ENCODE results near the gene MAGEA4. TPM values are rescaled to one million over a fixed set of nuclear protein-coding genes. Genes with fewer than 3 reads are reported as not detected.
A peak's percentile ranks its signal among the peaks of the same experiment; 100 is the strongest.

MAGEA4 gene
- total and polyA plus RNA-seq, 5 donors: not detected

- H3K9me3 ChIP-seq (ENCODE audit: control insufficient read depth, low read length): no peaks in the 10 kb centered on the region
- no peaks in the 10 kb centered on the region for H3K27me3 ChIP-seq (ENCODE audit: control insufficient read depth, insufficient read depth)
- H3K4me3 ChIP-seq (ENCODE audit: low read length): no peak overlapping the region
- peak in 1 of 3 donors; percentile 23 for DNase-seq
- peaks cover 2% of the 10 kb centered on the region for H3K4me1 ChIP-seq (ENCODE audit: control insufficient read depth, insufficient read depth, low read length)
- intact Hi-C loops (cut with DNase I): no loop called here
- 34% methylated on average over 4 of the region's 4 CpGs for WGBS
- no peak overlapping the region for H3K27ac ChIP-seq (ENCODE audit: low read length)
- no peak for ATAC-seq
Observed at GRCh38 chrX:151929126-151929525, 16.4 kb downstream of the MAGEA4 start.

DNA sequence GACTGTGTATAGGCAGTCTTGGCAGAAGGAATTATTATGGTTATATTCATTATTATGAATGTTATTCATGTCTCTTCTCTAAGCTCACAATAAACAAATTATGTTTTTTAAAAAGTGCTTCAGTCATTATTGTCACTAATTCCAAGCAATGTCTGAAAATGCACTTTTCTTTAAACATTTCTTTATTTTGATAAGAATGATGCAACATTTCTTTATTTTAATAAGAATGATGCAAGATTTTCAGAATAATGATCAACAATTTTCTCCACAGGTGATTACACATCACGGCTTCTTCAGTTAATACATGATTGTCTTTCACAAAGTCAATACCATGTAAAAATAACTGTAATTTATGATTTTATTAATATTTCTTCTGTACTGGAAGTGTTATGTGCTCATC, 22.7 kb downstream of the MAGEA4 start:
- 88% methylated on average over 1 of the region's 1 CpG for WGBS
- no peaks in the 10 kb centered on the region for H3K4me1 ChIP-seq (ENCODE audit: control insufficient read depth, insufficient read depth, low read length)
- no peak overlapping the region for H3K27ac ChIP-seq (ENCODE audit: low read length)
- no peak for ATAC-seq
- no peak for DNase-seq
- no peaks in the 10 kb centered on the region for H3K9me3 ChIP-seq (ENCODE audit: control insufficient read depth, low read length)
- H3K4me3 ChIP-seq (ENCODE audit: low read length): no peak overlapping the region
- intact Hi-C loops (cut with DNase I): no loop called here
- no peaks in the 10 kb centered on the region for H3K27me3 ChIP-seq (ENCODE audit: control insufficient read depth, insufficient read depth)

DNA sequence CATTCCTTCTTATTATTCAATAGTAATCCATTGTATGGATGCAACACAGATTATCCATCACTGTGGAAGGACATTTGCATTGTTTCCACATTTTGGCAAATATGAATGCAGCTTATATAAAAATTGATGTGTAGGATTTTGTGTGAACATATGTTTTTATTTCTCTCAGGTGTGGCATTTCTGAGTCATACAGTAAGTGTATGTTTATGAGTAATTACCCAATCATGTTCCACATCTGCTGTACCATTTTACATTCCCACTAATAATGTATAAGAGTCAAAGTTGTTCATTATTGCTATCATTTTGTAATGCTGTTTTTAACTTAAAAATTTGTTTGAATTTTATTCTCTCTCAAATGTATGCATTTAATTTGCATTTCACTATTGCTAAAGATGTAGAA, 25.5 kb downstream of the MAGEA4 start:
- Histone ChIP-seq H3K27ac (ENCODE audit: low read length) (no peak overlapping the region), H3K9me3 (ENCODE audit: control insufficient read depth, low read length) (no peaks in the 10 kb centered on the region), H3K4me1 (ENCODE audit: control insufficient read depth, insufficient read depth, low read length) (no peaks in the 10 kb centered on the region), H3K4me3 (ENCODE audit: low read length) (no peak overlapping the region), H3K27me3 (ENCODE audit: control insufficient read depth, insufficient read depth) (no peaks in the 10 kb centered on the region)
- DNase-seq: no peak
- no peak for ATAC-seq
- intact Hi-C loops (cut with DNase I): no loop called here

- Histone ChIP-seq H3K4me3 (ENCODE audit: low read length) (no peak overlapping the region), H3K4me1 (ENCODE audit: control insufficient read depth, insufficient read depth, low read length) (no peaks in the 10 kb centered on the region), H3K27me3 (ENCODE audit: control insufficient read depth, insufficient read depth) (no peaks in the 10 kb centered on the region), H3K9me3 (ENCODE audit: control insufficient read depth, low read length) (no peaks in the 10 kb centered on the region), H3K27ac (ENCODE audit: low read length) (no peak overlapping the region)
- DNase-seq: no peak
- ATAC-seq: no peak
- intact Hi-C loops (cut with DNase I): no loop called here
- 95% methylated on average over 15 of the region's 15 CpGs for WGBS
Observed at GRCh38 chrX:151954730-151955129, 42.0 kb downstream of the MAGEA4 start.

- Histone ChIP-seq H3K27me3 (ENCODE audit: control insufficient read depth, insufficient read depth) (no peaks in the 10 kb centered on the region), H3K4me3 (ENCODE audit: low read length) (no peak overlapping the region), H3K9me3 (ENCODE audit: control insufficient read depth, low read length) (no peaks in the 10 kb centered on the region), H3K4me1 (ENCODE audit: control insufficient read depth, insufficient read depth, low read length) (no peaks in the 10 kb centered on the region), H3K27ac (ENCODE audit: low read length) (no peak overlapping the region)
- 92% methylated on average over 4 of the region's 4 CpGs for WGBS
- no peak for DNase-seq
- intact Hi-C loops (cut with DNase I): no loop called here
- ATAC-seq: no peak
Observed at GRCh38 chrX:151958101-151958500, 45.4 kb downstream of the MAGEA4 start.

GRCh38 chrX:151962034-151962433, 49.3 kb downstream of the MAGEA4 start:
- ATAC-seq (no peak), DNase-seq (no peak)
- H3K9me3 ChIP-seq (ENCODE audit: control insufficient read depth, low read length): no peaks in the 10 kb centered on the region
- intact Hi-C loops (cut with DNase I): no loop called here
- no peaks in the 10 kb centered on the region for H3K27me3 ChIP-seq (ENCODE audit: control insufficient read depth, insufficient read depth)
- no peak overlapping the region for H3K27ac ChIP-seq (ENCODE audit: low read length)
- no peak overlapping the region for H3K4me3 ChIP-seq (ENCODE audit: low read length)
- H3K4me1 ChIP-seq (ENCODE audit: control insufficient read depth, insufficient read depth, low read length): no peaks in the 10 kb centered on the region
- WGBS: 61% methylated on average over 5 of the region's 5 CpGs

DNA sequence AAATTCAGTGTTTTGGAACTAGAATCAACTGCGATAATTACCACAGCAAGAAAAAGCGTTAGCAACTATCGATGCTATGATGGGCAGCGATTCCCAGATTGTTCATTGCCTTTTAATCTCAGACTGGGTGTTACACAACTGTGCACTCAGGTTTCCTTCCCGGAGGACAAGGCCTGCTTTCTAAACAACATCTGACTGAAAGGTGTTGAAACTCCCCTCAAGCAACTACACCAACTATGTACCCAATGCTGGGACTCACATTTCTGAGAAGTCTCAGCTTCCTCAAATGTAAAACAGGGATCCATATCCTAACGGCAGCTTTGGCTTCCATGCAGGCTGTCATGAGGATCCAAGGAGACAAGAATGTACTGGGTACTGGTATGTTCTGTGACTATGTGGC, 53.5 kb downstream of the MAGEA4 start:
- DNase-seq: no peak
- no peak for ATAC-seq
- Histone ChIP-seq H3K9me3 (ENCODE audit: control insufficient read depth, low read length) (no peaks in the 10 kb centered on the region), H3K4me3 (ENCODE audit: low read length) (no peak overlapping the region), H3K27ac (ENCODE audit: low read length) (no peak overlapping the region), H3K4me1 (ENCODE audit: control insufficient read depth, insufficient read depth, low read length) (peaks cover 2% of the 10 kb centered on the region), H3K27me3 (ENCODE audit: control insufficient read depth, insufficient read depth) (no peaks in the 10 kb centered on the region)
- WGBS: 86% methylated on average over 6 of the region's 6 CpGs
- intact Hi-C loops (cut with DNase I): no loop called here

DNA sequence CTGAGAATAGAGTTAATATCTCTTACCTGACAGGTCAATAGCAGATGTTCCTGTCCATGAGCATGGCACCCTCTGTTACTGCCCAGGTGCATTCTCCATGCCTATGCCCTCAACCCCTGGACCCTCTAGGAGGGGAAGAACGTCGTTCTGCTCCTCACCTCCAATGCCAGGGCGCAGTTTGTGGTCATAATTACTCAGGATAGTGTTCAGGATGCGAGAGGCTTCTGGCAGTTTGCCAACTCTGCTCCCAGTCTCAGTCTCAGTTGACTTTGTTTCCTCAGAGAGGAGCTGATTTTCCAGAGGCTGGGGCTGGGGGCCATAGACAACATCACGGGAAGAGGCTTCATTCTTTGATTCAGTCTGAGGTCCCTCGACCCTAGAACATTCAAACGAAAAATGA, 57.3 kb downstream of the MAGEA4 start:
- intact Hi-C loops (cut with DNase I): no loop called here
- Histone ChIP-seq H3K4me1 (ENCODE audit: control insufficient read depth, insufficient read depth, low read length) (peaks cover 2% of the 10 kb centered on the region), H3K27ac (ENCODE audit: low read length) (no peak overlapping the region), H3K27me3 (ENCODE audit: control insufficient read depth, insufficient read depth) (no peaks in the 10 kb centered on the region), H3K9me3 (ENCODE audit: control insufficient read depth, low read length) (no peaks in the 10 kb centered on the region), H3K4me3 (ENCODE audit: low read length) (no peak overlapping the region)
- ATAC-seq (no peak), DNase-seq (peak in 1 of 3 donors; percentile 14)
- WGBS: 86% methylated on average over 7 of the region's 7 CpGs

DNA sequence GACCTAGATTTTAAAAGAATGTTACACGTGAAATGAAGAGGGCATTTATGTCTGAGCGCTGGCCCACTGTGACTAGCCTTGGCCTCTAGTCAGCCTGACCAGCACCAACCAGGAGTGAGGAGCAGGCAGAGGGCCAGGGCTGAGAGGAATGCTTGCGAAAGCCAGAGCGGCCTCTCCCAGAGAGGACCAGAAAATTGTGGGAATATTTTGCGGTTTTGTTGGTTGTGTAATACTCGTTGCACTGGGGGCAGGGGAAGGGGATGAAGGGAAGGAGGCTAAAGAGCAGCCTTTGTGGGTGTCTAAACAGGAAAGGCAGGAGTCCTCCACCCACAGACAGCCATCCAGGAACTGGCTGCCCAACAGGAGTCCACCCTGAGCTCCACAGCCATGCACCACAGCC, 58.0 kb downstream of the MAGEA4 start:
- H3K27me3 ChIP-seq (ENCODE audit: control insufficient read depth, insufficient read depth): no peaks in the 10 kb centered on the region
- ATAC-seq (peak; percentile 72 to 78), DNase-seq (peak; percentile 82 to 90 (median 85))
- intact Hi-C loops (cut with DNase I): no loop called here
- H3K27ac ChIP-seq (ENCODE audit: low read length): peak overlapping the region; percentile 37
- no peak overlapping the region for H3K4me3 ChIP-seq (ENCODE audit: low read length)
- WGBS: 46% methylated on average over 6 of the region's 6 CpGs
- no peaks in the 10 kb centered on the region for H3K9me3 ChIP-seq (ENCODE audit: control insufficient read depth, low read length)
- H3K4me1 ChIP-seq (ENCODE audit: control insufficient read depth, insufficient read depth, low read length): peaks cover 2% of the 10 kb centered on the region

DNA sequence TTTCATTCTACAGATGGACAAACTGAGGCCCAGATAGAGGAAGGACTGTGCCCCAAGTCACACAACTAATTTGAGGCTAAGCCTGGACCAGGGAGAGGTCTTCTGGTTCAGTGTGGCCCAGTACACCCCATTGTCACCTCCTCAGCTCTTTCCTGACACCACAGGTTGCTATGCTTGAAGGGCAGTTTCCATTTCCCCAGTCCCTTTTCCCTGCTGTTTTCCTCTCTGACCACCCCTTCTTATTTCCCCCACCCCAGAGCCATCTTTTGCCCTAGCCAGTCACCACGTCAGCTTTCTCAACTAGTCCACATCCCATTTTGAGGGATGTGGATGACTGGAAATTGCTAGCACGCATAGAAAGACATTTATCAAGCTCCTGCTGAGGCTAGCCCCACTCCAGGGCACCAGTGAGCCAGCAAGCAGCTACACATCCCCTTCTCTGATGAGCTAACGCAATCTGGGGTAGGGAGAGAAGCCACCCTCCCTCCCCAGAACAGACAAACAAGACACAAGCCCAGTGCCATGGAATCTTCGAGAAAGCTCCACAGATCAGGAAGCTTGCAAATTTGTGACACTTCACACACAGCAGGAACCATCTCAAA, 60.5 kb downstream of the MAGEA4 start:
- intact Hi-C loops (cut with DNase I): no loop called here
- 50% methylated on average over 4 of the region's 4 CpGs for WGBS
- Histone ChIP-seq H3K4me1 (ENCODE audit: control insufficient read depth, insufficient read depth, low read length) (peaks cover 2% of the 10 kb centered on the region), H3K27me3 (ENCODE audit: control insufficient read depth, insufficient read depth) (no peaks in the 10 kb centered on the region), H3K9me3 (ENCODE audit: control insufficient read depth, low read length) (no peaks in the 10 kb centered on the region), H3K4me3 (ENCODE audit: low read length) (peak overlapping the region; percentile 89), H3K27ac (ENCODE audit: low read length) (no peak overlapping the region)
- ATAC-seq (no peak), DNase-seq (no peak)

GRCh38 chrX:151973851-151974335, 61.2 kb downstream of the MAGEA4 start:
- no peaks in the 10 kb centered on the region for H3K9me3 ChIP-seq (ENCODE audit: control insufficient read depth, low read length)
- ATAC-seq (peak in 1 of 2 donors; percentile 45), DNase-seq (peak; percentile 32 to 74 (median 65))
- WGBS: 5% methylated on average over 21 of the region's 21 CpGs
- intact Hi-C loops (cut with DNase I): no loop called here
- peak overlapping the region; percentile 20 for H3K27ac ChIP-seq (ENCODE audit: low read length)
- peak overlapping the region; percentile 89 for H3K4me3 ChIP-seq (ENCODE audit: low read length)
- peaks cover 2% of the 10 kb centered on the region for H3K4me1 ChIP-seq (ENCODE audit: control insufficient read depth, insufficient read depth, low read length)
- no peaks in the 10 kb centered on the region for H3K27me3 ChIP-seq (ENCODE audit: control insufficient read depth, insufficient read depth)
